HepG2 (cell line): ENCODE measurements around the gene ADGRD1. TPM values are rescaled to one million over a fixed set of nuclear protein-coding genes. Genes with fewer than 3 reads are reported as not detected.

ENCODE experiments used
- ATAC-seq: fragments of 200-7000 bp; cut with Tn5 transposase; 3 replicates; pipeline ENCODE4 v1.9.1; 2020; ENCODE audit warnings: mild to moderate bottlenecking, moderate library complexity
- BruUV-seq: library from RNA; stranded (reverse); fragments of 400-500 nt; replicated peaks from 2 replicates; lab custom pipeline; 2021; lab: Mats Ljungman, UMichigan
- CTCF ChIA-PET: fragments of 300-600 bp; formaldehyde crosslinking; extraction: SDS; loops from one replicate; lab custom pipeline; 2021; ENCODE audit warnings: low total read pairs, inconsistent platforms, low intra/inter-chr PET ratio; lab: Yijun Ruan, JAX
- POLR2A ChIA-PET: fragments of 350-600 bp; sonication (Branson Sonifier 250); formaldehyde crosslinking; loops from one replicate; lab custom pipeline; 2020; ENCODE audit warnings: antibody characterized with exemption, inconsistent platforms; lab: Yijun Ruan, JAX
- DNase-seq: peaks from one replicate; pipeline ENCODE4 v3.0.0-alpha.2; 2015; ENCODE audit warnings: low spot score
- FAIRE-seq: peaks from 3 replicates; lab custom pipeline; 2011; peaks lifted over from hg19 to GRCh38; lab: Jason Lieb, UNC
- H2AFZ ChIP-seq: one replicate; pipeline ENCODE4 v1.6.1; 2011; ENCODE audit warnings: low read length, inconsistent platforms
- H3K27ac ChIP-seq: fragments of 300-600 bp; 3 replicates; pipeline ENCODE4 v1.8.0; 2011; ENCODE audit warnings: mixed run types, mild to moderate bottlenecking, mixed read lengths, low read length, inconsistent platforms; ENCODE audit not compliant: insufficient read depth; ENCODE audit errors: extremely low read length
- H3K27me3 ChIP-seq, 2 experiments: fragments of 200-600 bp in 1 of 2; 2 replicates in 1 of 2; 3 replicates in 1 of 2; pipeline versions ENCODE4 v1.6.0 to v1.8.0; 2011; ENCODE audit warnings: low read length in 2 of 2, mild to moderate bottlenecking in 2 of 2, moderate library complexity in 2 of 2, inconsistent platforms in 1 of 2; ENCODE audit not compliant: insufficient read depth in 2 of 2, control insufficient read depth in 1 of 2
- H3K36me3 ChIP-seq, 2 experiments: fragments of 200-600 bp in 1 of 2; replicated peaks in 1 of 2; 2 replicates in 1 of 2; 3 replicates in 1 of 2; pipeline versions ENCODE4 v1.5.1 to v1.8.0; 2011; ENCODE audit warnings: low read length in 2 of 2, inconsistent platforms in 1 of 2; ENCODE audit not compliant: insufficient read depth in 2 of 2, control insufficient read depth in 1 of 2
- H3K4me1 ChIP-seq: 2 replicates; pipeline ENCODE4 v1.5.1; 2012; ENCODE audit warnings: low read length, inconsistent platforms; ENCODE audit not compliant: insufficient read depth
- H3K4me2 ChIP-seq: 2 replicates; pipeline ENCODE4 v1.6.0; 2011; ENCODE audit warnings: low read depth, low read length, inconsistent platforms
- H3K4me3 ChIP-seq, 3 experiments: fragments of 200-600 bp in 1 of 3; sonication (generic), shearing (Covaris generic) in 1 of 3; replicated peaks in 1 of 3; 2 replicates each; pipeline ENCODE4 v1.5.1; 2011 to 2016; ENCODE audit warnings: low read length in 3 of 3, inconsistent platforms in 2 of 3, low read depth in 2 of 3, mild to moderate bottlenecking in 2 of 3, control low read depth in 1 of 3, mixed read lengths in 1 of 3; ENCODE audit not compliant: insufficient read depth in 1 of 3
- H3K79me2 ChIP-seq: one replicate; pipeline ENCODE4 v1.6.1; 2011; ENCODE audit warnings: low read length, inconsistent platforms; ENCODE audit not compliant: insufficient read depth
- H3K9ac ChIP-seq: 2 replicates; pipeline ENCODE4 v1.6.0; 2011; ENCODE audit warnings: mild to moderate bottlenecking, low read depth, low read length, inconsistent platforms; ENCODE audit not compliant: insufficient read depth
- H3K9me3 ChIP-seq: 2 replicates; pipeline ENCODE4 v1.5.1; 2012; ENCODE audit warnings: mild to moderate bottlenecking, low read length
- H4K20me1 ChIP-seq: 2 replicates; pipeline ENCODE4 v1.6.0; 2011; ENCODE audit warnings: inconsistent platforms, mild to moderate bottlenecking, low read length, moderate library complexity; ENCODE audit not compliant: insufficient read depth
- BORCS8-MEF2B ChIP-seq: sonication (generic); formaldehyde crosslinking; IDR thresholded peaks from 2 replicates; pipeline ENCODE4 v1.8.0; 2022; ENCODE audit warnings: mild to moderate bottlenecking, missing genetic modification reagents
- HHEX ChIP-seq: IDR thresholded peaks from 2 replicates; pipeline ENCODE4 v1.6.1; 2016; ENCODE audit warnings: control low read depth
- LCORL ChIP-seq, 2 experiments: fragments of 450-650 bp in 1 of 2; sonication (generic) in 1 of 2; formaldehyde crosslinking in 1 of 2; IDR thresholded peaks; 2 replicates each; pipeline versions ENCODE4 v1.5.0 to v1.6.1; 2017 to 2020; ENCODE audit warnings: antibody characterized with exemption in 1 of 2, missing genetic modification reagents in 1 of 2
- MZF1 ChIP-seq: sonication (generic); formaldehyde crosslinking; IDR thresholded peaks from 2 replicates; pipeline ENCODE4 v1.8.1; 2023; ENCODE audit warnings: mild to moderate bottlenecking, missing genetic modification reagents, borderline replicate concordance
- PTBP1 ChIP-seq: fragments of 200-400 bp; formaldehyde crosslinking; IDR thresholded peaks from 2 replicates; pipeline ENCODE4 v1.6.1; 2018; ENCODE audit warnings: low read length, low read depth; ENCODE audit not compliant: poor library complexity, severe bottlenecking
- ZNF124 ChIP-seq: sonication (generic); formaldehyde crosslinking; IDR thresholded peaks from 2 replicates; pipeline ENCODE4 v1.4.0; 2020; ENCODE audit warnings: missing genetic modification reagents
- ZNF136 ChIP-seq: sonication (generic); formaldehyde crosslinking; IDR thresholded peaks from 2 replicates; pipeline ENCODE4 v1.8.1; 2022; ENCODE audit warnings: low read depth, mild to moderate bottlenecking, moderate library complexity, missing genetic modification reagents
- WGBS: methylation state at CpG from one replicate; pipeline ENCODE4 v1.1.6; 2017; ENCODE audit warnings: low lambda C conversion rate; 5-methylcytosine and 5-hydroxymethylcytosine counted together
- in situ Hi-C: cut with HindIII; loops from 2 replicates; pipeline ENCODE4 v1.10.0; 2017; ENCODE audit warnings: low pct_unique_long_range_greater_than_20kb; ENCODE audit not compliant: extremely low pct_ligation_motif_present
- intact Hi-C: fragments of 100-400 bp; cut with micrococcal nuclease; formaldehyde crosslinking; loops from one replicate; pipeline ENCODE4 v1.10.0; 2022; ENCODE audit not compliant: unreplicated experiment
- polyA plus RNA-seq, 8 experiments: library from polyadenylated mRNA; depleted of rRNA in 3 of 8; stranded (reverse) in 7 of 8; unstranded in 1 of 8; fragments of >200 nt; fragmentation: Illumina TruSeq in 4 of 8; extraction: Trizol in 4 of 8; gene quantifications; 2 replicates each; pipeline versions ENCODE4 v1.2.1 to v1.2.3, GENCODE V29; 2011 to 2016; ENCODE audit warnings: low read depth in 4 of 8, missing spikeins in 1 of 8, mixed read lengths in 1 of 8; ENCODE audit not compliant: insufficient read depth in 1 of 8
- total RNA-seq, 5 experiments: library from RNA; depleted of rRNA; stranded (reverse); fragments of >200 nt; fragmentation: Illumina TruSeq; extraction: Trizol; gene quantifications; 2 replicates each; pipeline ENCODE4 v1.2.3, GENCODE V29; 2016; ENCODE audit warnings: low read depth in 1 of 5

ADGRD1 gene
- total and polyA plus RNA-seq, 2 of the 13 experiments (the other 11 are each of a cell fraction or from before 2014, with no cell fraction given): 0.46 to 12.4 TPM

DNA sequence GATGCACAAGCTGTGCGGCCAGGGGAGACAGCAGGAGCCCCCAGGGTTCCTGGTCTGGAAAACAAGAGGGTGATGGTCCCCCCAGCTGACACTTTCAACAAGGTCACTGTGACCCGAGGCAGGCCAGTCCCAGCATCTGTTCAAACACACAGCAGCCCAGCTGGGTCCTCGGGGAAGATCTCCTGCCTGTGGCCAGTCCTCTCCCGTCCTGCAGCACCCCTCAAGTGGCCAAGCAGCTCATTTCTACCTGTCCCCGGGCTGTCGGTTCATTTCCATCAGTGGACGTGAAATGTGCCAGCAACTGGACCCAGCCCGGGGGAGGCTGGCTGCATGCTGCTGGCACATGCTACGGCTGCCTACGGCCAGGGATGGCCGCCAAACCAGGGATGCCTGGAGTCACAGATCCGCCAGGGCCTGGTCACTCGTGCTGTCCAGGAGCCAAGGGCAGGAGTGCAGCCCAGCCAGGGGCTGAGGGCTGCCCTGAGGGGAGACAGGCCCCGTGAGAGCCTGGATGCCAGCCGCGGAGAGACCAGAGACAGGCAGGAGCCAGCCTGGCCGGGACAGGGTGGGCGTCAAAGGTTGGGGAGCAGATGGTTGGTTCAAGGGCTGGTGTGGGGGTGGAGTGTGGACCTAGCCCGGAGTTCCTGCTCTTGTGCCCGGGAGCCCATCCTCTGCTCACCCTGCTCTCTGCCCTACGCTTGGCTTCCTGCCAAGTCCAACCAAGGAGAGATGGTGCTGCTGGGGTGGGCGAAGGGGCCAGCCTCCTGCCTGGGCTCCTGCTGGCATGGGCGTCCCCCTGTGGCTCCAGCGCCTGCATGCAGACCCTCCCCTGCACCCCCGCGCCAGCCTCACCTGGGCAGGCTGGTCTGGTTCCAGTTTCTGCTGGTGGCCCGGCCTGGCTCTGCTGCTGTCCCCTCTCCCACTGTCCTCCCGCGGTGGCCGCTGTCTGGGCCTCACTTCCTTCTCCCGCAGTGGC, 143.8 kb downstream of the ADGRD1 start:
- H3K9me3 ChIP-seq: no peaks in the 10 kb centered on the region
- in situ Hi-C loops: no loop called here
- ChIA-PET POLR2A (no interaction called here), CTCF (no interaction called here)
- H3K4me2 ChIP-seq: no peak overlapping the region
- H3K79me2 ChIP-seq: no peaks in the 10 kb centered on the region
- no peaks in the 10 kb centered on the region for H3K27me3 ChIP-seq
- DNase-seq (no peak), ATAC-seq (no peak), FAIRE-seq (no peak)
- no peaks in the 10 kb centered on the region for H3K4me1 ChIP-seq
- intact Hi-C loops: no loop called here
- TF ChIP-seq LCORL (IDR thresholded peaks at IDR 0.05) (peak; percentile 73), LCORL (CRISPR knock-in tag; IDR thresholded peaks at IDR 0.05) (no peak), HHEX (CRISPR knock-in tag) (no peak), PTBP1 (no peak), ZNF136 (no peak), MZF1 (CRISPR knock-in tag) (no peak), ZNF124 (no peak), BORCS8-MEF2B (CRISPR knock-in tag) (no peak)
- 74% methylated on average over 12 of the region's 31 CpGs for WGBS
- H4K20me1 ChIP-seq: no peaks in the 10 kb centered on the region
- H3K36me3 ChIP-seq: no peaks in the 10 kb centered on the region
- no peak overlapping the region for H2AFZ ChIP-seq
- H3K9ac ChIP-seq: no peak overlapping the region
- H3K4me3 ChIP-seq: no peak overlapping the region
- no TSS peak for BruUV-seq
- no peak overlapping the region for H3K27ac ChIP-seq
